ENCODE results near the gene ZNF585A.
"Not testable (repeated sequence)": the region's sequence is repeated elsewhere in the genome, so short reads cannot be mapped to it uniquely, and the experiment has no call there.

The ZNF585A gene

DNA sequence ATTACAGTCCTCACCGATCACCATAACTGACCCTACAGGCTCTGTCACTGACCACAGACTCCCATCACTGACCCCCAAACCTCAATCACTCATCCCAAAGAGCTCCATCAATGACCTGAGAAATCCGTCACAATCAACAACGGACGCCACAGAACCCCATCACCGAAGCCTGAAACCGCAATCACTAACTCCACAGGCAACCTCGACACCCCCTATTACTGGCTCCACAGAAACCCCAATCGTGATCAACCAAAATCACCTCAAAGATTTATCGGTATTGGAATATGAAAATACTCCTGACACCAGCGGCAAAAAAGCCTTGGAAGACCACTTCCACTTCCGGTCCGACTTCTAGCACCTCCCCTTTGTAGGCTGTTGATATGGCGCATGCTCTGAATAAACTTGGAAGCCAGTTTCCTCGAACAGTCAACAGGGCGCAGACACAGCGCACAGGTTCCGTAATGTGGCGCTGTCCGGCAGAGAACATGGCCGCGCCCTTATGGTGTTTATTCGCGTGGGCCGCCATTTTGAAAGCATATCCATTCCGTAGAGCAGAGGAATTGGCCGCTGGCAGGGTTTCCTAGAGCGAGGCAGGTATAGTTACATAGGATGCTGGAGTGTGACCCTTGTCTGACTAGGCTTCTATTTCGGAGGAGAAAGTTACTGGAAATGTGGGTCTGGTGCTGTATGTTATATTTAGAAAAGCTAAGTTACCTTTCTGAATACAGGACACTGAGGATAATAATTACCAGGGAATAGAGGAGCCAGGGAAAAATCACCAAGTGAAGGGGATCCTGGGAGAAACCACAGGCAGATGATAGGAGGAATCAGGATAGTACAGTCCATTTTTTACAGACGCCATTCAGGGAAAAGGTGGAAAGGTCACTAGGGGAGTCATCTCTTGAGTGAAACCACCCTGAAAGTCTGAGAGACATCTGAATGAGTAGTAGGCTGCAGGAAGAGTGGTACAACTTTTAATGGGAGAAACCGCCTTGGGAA, at the start of gene ZNF585A:
Gene ZNF585A, minus strand, starts transcription at position 328 of the 999 bp plus-strand sequence. CDS start 2,785 bp downstream, outside the sequence.
- Histone ChIP-seq H3K9ac (peak within 1 kb of the TSS; percentile 87), H4K20me1 (no peaks in the 10 kb centered on the region), H3K4me3 (peak within 1 kb of the TSS; percentile 92), H3K9me3 (peaks cover 44% of the 10 kb centered on the region), H3K27me3 (no peaks in the 10 kb centered on the region), H3K4me1 (peaks cover 7% of the 10 kb centered on the region), H3K36me3 (peaks cover 30% of the 10 kb centered on the region), H3K4me2 (peak within 1 kb of the TSS; percentile 77), H3K27ac (peak within 1 kb of the TSS; percentile 84)
- no peak for TF ChIP-seq Cebpa-rat (IDR thresholded peaks at IDR 0.05)

DNA sequence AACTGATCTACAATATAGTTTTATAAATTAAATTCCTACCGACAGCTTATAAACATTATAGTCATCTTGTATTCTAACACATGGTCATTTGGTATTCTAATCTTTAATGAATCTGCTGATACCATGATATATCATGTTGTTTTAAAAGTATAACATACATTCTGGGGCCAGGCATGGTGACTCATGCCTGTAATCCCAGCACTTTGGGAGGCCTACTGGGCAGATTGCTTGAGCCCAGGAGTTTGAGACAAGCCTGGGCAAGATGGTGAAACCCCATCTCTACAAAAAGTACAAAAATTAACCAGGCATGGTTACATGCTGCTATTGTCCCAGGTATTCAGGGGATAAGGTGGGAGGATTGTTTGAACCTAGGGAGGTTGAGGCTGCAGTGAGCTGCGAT, 48.6 kb upstream of the ZNF585A start:
- Histone ChIP-seq H3K27ac (no peak overlapping the region), H3K9ac (no peak overlapping the region), H3K4me2 (no peak overlapping the region), H3K4me1 (peaks cover 22% of the 10 kb centered on the region), H4K20me1 (no peaks in the 10 kb centered on the region), H3K4me3 (no peak overlapping the region), H3K36me3 (peaks cover 67% of the 10 kb centered on the region), H3K9me3 (peaks cover 47% of the 10 kb centered on the region), H3K27me3 (no peaks in the 10 kb centered on the region)
- TF ChIP-seq Cebpa-rat (IDR thresholded peaks at IDR 0.05): no peak

DNA sequence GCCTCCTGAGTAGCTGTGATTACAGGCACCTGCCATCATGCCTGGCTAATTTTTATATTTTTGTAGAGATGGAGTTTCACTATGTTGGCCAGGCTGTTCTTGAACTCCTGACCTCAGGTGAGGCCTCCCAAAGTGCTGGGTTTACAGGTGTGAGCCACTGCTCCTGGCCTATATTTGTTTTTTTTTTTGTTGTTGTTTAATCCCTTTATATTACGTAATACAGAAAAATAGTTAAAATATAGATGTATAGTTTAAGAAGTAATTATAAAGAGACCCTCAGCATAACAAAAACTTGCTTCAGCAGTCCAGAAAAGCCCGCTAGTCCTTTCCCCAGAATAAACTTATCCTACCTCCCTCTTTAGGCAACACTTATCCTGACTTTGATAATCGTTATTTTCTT, 47.9 kb upstream of the ZNF585A start:
- Histone ChIP-seq H3K9me3 (peaks cover 40% of the 10 kb centered on the region), H3K27me3 (no peaks in the 10 kb centered on the region), H3K36me3 (peaks cover 60% of the 10 kb centered on the region)

DNA sequence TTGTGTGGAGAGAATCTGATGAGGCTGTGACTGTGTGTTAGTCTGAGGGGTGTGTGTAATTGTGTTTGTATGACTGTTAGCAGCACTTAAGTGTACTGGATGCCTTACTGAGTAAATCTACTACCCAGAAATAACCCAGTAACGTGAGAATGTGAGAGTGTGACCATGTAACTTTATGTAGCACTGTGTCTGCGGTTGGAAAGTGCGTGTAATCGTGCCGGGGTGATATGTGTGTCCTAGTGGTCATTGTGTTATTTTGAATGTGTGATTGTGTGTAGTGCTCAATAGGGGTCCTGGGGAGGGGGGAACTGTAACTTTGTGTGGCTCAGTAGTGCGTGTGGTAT, 46.1 kb upstream of the ZNF585A start:
- Histone ChIP-seq H3K27ac (peak overlapping the region; percentile 94), H3K27me3 (no peaks in the 10 kb centered on the region), H3K9me3 (peaks cover 28% of the 10 kb centered on the region; the same call in 1 of the 2 replicates), H3K9ac (peak overlapping the region; percentile 89), H4K20me1 (no peaks in the 10 kb centered on the region), H3K4me1 (peaks cover 22% of the 10 kb centered on the region), H3K36me3 (peaks cover 43% of the 10 kb centered on the region), H3K4me2 (peak overlapping the region; percentile 93), H3K4me3 (peak overlapping the region; percentile 83)
- no peak for TF ChIP-seq Cebpa-rat (IDR thresholded peaks at IDR 0.05)

More for the DNA sequence above, 47.9 kb upstream of the ZNF585A start:
- Histone ChIP-seq H3K9ac (no peak overlapping the region), H3K4me3 (no peak overlapping the region), H3K4me1 (peaks cover 22% of the 10 kb centered on the region), H4K20me1 (no peaks in the 10 kb centered on the region), H3K4me2 (no peak overlapping the region), H3K27ac (no peak overlapping the region)
- peak; percentile 47; the same call in 1 of the 2 replicates for TF ChIP-seq Cebpa-rat (IDR thresholded peaks at IDR 0.05)

GRCh38 chr19:37217775-37218591, 45.5 kb upstream of the ZNF585A start, which contains the start of gene ZNF383:
Gene ZNF383, plus strand, starts transcription at chr19:37218214. Its CDS starts 12,240 bp downstream, at chr19:37230454.
- Histone ChIP-seq H3K36me3 (peaks cover 38% of the 10 kb centered on the region), H3K9ac (peak within 1 kb of the TSS; percentile 89), H3K4me3 (peak within 1 kb of the TSS; percentile 83), H4K20me1 (no peaks in the 10 kb centered on the region), H3K27me3 (no peaks in the 10 kb centered on the region), H3K9me3 (peaks cover 24% of the 10 kb centered on the region; the same call in 1 of the 2 replicates), H3K4me2 (peak within 1 kb of the TSS; percentile 93), H3K4me1 (peaks cover 22% of the 10 kb centered on the region), H3K27ac (peak within 1 kb of the TSS; percentile 94)
- TF ChIP-seq Cebpa-rat (IDR thresholded peaks at IDR 0.05): no peak

- no peak for TF ChIP-seq Cebpa-rat (IDR thresholded peaks at IDR 0.05)
Measured at GRCh38 chr19:37217480-37217774, 44.9 kb upstream of the ZNF585A start.

GRCh38 chr19:37197768-37198167, 25.3 kb upstream of the ZNF585A start:
- Histone ChIP-seq H3K4me1 (no peaks in the 10 kb centered on the region), H3K27me3 (no peaks in the 10 kb centered on the region), H3K36me3 (peaks cover 72% of the 10 kb centered on the region), H3K9me3 (peaks cover 56% of the 10 kb centered on the region), H3K9ac (no peak overlapping the region), H4K20me1 (no peaks in the 10 kb centered on the region), H3K4me2 (no peak overlapping the region), H3K4me3 (no peak overlapping the region), H3K27ac (no peak overlapping the region)
- no peak for TF ChIP-seq Cebpa-rat (IDR thresholded peaks at IDR 0.05)

More at GRCh38 chr19:37217480-37217774, 44.9 kb upstream of the ZNF585A start:
- H3K36me3 ChIP-seq: peaks cover 33% of the 10 kb centered on the region
- peak overlapping the region; percentile 53 for H3K4me2 ChIP-seq
- H3K27ac ChIP-seq: peak overlapping the region; percentile 94
- H3K4me3 ChIP-seq: peak overlapping the region; percentile 83
- H4K20me1 ChIP-seq: no peaks in the 10 kb centered on the region
- peaks cover 22% of the 10 kb centered on the region for H3K4me1 ChIP-seq
- H3K9me3 ChIP-seq: peaks cover 20% of the 10 kb centered on the region; the same call in 1 of the 2 replicates
- peak overlapping the region; percentile 89 for H3K9ac ChIP-seq
- no peaks in the 10 kb centered on the region for H3K27me3 ChIP-seq

DNA sequence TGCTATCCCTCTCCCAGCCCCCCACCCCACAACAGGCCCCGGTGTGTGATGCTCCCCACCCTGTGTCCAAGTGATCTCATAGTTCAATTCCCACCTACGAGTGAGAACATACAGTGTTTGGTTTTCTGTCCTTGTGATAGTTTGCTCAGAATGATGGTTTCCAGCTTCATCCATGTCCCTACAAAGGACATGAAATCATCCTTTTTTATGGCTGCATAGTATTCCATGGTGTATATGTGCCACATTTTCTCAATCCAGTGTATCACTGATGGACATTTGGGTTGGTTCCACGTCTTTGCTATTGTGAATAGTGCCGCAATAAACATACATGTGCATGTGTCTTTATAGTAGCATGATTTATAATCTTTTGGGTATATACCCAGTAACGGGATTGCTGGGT, 24.6 kb upstream of the ZNF585A start:
- H3K27me3 ChIP-seq, H4K20me1 ChIP-seq, H3K27ac ChIP-seq, H3K4me1 ChIP-seq, H3K9ac ChIP-seq, H3K4me3 ChIP-seq, H3K4me2 ChIP-seq: not testable (repeated sequence)
- peaks cover 62% of the 10 kb centered on the region for H3K9me3 ChIP-seq
- peaks cover 72% of the 10 kb centered on the region for H3K36me3 ChIP-seq

DNA sequence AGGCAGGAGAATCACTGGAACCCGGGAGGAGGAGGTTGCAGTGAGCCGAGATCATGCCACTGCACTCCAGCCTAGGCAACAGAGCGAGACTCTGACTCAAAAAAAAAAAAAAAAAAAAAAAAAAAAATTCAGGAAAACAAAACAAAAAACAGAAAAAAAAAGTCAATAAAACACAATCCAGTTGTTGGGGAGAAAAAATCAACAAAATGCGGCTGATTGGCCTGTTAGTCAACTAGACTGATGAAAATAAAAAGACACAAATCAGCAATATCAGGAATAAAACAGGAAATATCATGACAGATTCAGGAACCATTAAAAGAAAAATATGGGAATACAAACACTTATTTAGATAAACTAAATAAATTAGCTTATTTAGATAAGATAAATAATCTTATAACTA, 22.8 kb upstream of the ZNF585A start:
- not testable (repeated sequence) for H3K27ac ChIP-seq, H3K4me2 ChIP-seq
- H3K9me3 ChIP-seq: peaks cover 80% of the 10 kb centered on the region

GRCh38 chr19:37186071-37186470, 13.6 kb upstream of the ZNF585A start:
- H3K4me1 ChIP-seq, H3K27me3 ChIP-seq, H3K4me2 ChIP-seq, H3K4me3 ChIP-seq, H3K27ac ChIP-seq, H4K20me1 ChIP-seq, H3K9ac ChIP-seq: not testable (repeated sequence)
- H3K36me3 ChIP-seq: peaks cover 82% of the 10 kb centered on the region
- H3K9me3 ChIP-seq: peaks cover 94% of the 10 kb centered on the region

More for the DNA sequence above, 22.8 kb upstream of the ZNF585A start:
- not testable (repeated sequence) for H4K20me1 ChIP-seq, H3K9ac ChIP-seq, H3K27me3 ChIP-seq, H3K4me3 ChIP-seq, H3K4me1 ChIP-seq
- peaks cover 77% of the 10 kb centered on the region for H3K36me3 ChIP-seq
